Gastroesophageal sphincter (tissue), 3 donors: Measurements from ENCODE around the gene DEPDC5.

Source experiments
- EP300 ChIP-seq: sonication (generic); formaldehyde crosslinking; IDR thresholded peaks from one replicate; pipeline ENCODE4 v1.6.1; 2017; ENCODE audit warnings: antibody characterized with exemption, mild to moderate bottlenecking
- POLR2A ChIP-seq, 2 donors: fragments of 450-650 bp; IDR thresholded peaks; one replicate each; pipeline ENCODE4 v1.6.1; 2017; ENCODE audit warnings: antibody characterized with exemption in 2 of 2, mild to moderate bottlenecking in 2 of 2, moderate library complexity in 1 of 2
- POLR2AphosphoS5 ChIP-seq: sonication (generic); formaldehyde crosslinking; IDR thresholded peaks from one replicate; pipeline ENCODE4 v1.6.1; 2017; ENCODE audit warnings: antibody characterized with exemption
- TF ChIP-seq, protein P1 (sequence below), 4 experiments: fragments of 200-600 bp in 2 of 4; fragments of 450-650 bp in 2 of 4; sonication (generic) in 1 of 4; IDR thresholded peaks; one replicate each; pipeline ENCODE4 v1.5.1; 2017 to 2019; ENCODE audit warnings: antibody characterized with exemption in 4 of 4, mild to moderate bottlenecking in 2 of 4, moderate library complexity in 2 of 4

DNA sequence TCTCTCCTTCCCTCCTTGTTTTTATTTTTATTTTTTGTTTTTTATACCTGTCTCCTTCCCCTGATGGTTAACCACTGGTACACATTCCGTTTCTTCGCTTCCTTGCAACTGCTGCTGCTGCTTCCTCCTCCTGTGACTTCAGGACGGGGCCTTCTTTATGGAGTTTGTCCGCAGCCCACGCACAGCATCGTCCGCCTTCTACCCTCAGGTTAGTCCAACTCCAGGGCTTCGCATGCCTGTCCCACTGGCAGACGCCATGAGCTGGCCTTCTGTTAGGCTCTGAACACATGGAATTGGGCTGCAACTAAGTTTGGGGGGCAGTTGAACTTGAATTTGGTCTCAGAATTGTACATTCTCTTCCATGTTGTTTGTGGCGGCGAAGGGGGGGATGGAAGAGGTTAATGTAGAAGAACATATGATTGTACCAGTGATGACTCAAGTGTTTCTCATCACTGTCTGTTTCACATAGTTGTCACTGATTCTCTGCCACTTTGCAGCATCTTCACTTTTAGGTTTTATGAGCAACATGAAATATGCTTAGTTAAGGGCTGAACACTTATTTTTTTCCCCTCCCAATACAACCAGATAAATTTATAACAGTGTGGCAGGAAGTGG, 107.5 kb downstream of the DEPDC5 start:
- no peak for TF ChIP-seq POLR2A (IDR thresholded peaks at IDR 0.05)
- TF ChIP-seq EP300, result no peak
- TF ChIP-seq POLR2AphosphoS5, result no peak
- TF ChIP-seq, protein P1, sequence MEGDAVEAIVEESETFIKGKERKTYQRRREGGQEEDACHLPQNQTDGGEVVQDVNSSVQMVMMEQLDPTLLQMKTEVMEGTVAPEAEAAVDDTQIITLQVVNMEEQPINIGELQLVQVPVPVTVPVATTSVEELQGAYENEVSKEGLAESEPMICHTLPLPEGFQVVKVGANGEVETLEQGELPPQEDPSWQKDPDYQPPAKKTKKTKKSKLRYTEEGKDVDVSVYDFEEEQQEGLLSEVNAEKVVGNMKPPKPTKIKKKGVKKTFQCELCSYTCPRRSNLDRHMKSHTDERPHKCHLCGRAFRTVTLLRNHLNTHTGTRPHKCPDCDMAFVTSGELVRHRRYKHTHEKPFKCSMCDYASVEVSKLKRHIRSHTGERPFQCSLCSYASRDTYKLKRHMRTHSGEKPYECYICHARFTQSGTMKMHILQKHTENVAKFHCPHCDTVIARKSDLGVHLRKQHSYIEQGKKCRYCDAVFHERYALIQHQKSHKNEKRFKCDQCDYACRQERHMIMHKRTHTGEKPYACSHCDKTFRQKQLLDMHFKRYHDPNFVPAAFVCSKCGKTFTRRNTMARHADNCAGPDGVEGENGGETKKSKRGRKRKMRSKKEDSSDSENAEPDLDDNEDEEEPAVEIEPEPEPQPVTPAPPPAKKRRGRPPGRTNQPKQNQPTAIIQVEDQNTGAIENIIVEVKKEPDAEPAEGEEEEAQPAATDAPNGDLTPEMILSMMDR (IDR thresholded peaks at IDR 0.05), result no peak
